ENCODE data around the gene GPX8.

The GPX8 gene, protein sequence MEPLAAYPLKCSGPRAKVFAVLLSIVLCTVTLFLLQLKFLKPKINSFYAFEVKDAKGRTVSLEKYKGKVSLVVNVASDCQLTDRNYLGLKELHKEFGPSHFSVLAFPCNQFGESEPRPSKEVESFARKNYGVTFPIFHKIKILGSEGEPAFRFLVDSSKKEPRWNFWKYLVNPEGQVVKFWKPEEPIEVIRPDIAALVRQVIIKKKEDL

DNA sequence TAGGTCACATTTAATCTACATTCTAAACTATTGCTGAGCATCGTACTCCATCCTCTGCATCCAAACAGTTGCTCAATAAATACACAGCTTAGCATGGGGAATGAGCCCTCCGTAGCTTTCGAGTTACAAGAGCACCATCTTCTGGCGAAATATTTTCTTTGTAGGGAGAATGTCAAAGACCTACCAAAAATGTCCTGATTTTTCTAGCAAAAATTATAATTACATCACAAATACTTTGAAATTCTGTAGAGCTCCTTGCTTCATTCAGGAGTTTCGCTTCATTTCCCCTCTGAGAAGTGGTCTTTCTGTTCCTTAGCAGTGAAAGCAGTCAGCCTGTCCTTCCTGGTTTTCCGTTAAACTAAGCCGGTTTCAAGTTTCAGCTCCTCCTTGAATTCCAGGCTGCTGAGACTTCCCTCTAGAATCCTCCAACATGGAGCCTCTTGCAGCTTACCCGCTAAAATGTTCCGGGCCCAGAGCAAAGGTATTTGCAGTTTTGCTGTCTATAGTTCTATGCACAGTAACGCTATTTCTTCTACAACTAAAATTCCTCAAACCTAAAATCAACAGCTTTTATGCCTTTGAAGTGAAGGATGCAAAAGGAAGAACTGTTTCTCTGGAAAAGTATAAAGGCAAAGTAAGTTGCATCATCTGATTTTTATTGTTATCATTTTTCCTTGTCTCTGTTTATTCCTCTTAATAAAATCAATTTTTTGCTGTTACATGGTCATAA, at the start of gene GPX8:
TSS of gene GPX8 (plus strand) at position 409 of the 730 bp plus-strand sequence. CDS start at position 431, 22 bp downstream.
- DNase-seq = no peak

DNA sequence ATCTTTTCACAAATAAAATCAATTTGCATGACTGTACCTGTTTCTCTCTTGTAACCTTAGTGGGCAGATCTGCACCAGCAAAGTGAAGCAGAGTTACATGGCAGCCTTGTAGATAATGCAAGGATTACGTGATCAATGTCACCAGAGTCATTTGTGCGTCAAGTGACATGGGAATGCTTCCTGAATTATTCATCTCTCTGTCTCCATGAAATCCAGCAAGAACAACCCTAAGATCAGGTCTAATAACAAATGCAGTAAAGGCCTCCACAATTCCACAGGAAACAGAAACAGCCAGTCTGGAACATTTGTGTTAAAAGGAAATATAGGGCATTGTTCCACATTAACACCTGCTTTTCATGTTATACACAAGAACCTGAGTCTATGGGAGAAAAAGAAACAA, 49.8 kb upstream of the GPX8 start:
- DNase-seq = no peak

DNA sequence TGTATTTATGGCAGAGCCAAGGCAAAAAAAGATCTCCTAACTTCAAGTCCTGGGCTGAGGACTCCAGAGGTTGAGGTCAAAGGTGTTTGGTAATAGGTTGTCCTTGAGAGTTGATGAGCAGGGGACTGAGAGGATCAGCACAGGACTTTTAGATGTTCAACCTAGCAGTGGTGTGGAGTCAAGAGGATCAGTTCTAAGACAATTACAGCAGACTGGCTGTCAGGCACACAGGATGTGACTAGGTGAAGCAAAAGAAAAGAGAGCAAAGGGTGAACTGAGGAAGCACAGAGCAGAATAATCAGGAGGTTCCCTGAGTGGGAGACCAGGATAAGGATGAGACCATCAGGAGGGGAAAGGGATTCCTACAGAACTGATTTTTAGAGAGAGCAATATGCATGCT, 46.6 kb upstream of the GPX8 start:
- no peak for DNase-seq

DNA sequence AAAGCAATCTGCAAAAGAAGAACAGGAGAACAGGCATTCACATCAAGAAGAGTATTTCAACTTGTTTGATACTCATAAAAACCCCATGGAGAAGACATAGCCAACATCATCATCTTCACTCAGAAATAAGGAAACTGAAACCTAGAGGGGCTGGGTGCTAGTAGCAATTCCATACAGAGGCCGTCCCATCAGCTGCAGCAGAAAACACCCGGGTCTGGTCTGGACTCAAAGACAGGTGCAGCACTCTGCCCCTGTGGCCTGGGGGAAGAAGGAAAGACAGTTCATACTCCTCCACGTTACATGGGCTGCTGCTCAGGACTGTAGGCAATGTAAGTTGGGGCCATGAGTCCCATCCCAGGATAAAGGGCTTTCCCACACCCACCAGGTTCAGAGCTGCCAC, 45.9 kb upstream of the GPX8 start:
- no peak for DNase-seq

- DNase-seq = no peak
These were observed 36.6 kb upstream of the GPX8 start for GRCh38 chr5:55123365-55123764.

- DNase-seq = no peak
These were observed 25.8 kb upstream of the GPX8 start for GRCh38 chr5:55134053-55134722.

- no peak for DNase-seq
These were observed 23.4 kb upstream of the GPX8 start for GRCh38 chr5:55136521-55136920.

DNA sequence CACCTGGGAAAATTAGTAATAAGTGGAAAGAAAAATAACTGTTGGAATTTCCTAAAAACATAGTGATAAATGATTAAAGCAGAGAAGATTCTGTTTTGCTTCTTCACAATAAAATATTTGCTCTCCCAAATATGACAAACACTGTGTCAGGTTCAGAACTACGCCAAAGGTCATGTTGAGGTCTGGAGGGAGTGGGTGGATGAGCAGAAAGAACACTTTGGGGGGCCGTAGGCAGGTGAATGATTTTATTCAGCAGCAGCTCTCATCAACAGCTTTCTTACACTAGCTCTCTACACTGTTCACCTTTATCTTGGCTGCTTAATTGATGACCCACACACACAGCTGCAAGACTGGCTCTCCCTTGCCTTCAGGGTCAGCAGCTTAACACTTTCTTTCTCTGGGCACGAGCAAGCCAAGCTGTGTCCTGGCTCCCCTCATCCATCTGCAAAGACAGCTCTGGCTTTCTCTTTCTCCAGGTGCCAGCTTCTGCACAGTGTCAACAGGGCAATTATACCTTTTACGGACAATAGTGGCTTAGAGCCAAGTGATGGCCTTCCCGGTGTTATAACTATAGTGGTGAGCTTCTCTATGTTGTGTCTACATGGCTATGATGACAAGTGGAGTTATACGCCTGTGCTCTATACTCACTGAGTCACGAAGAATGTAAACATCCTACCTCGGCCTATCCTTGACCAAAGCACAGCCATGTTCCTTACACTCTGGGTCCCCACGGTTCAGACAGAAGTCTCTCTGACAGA, 18.9 kb upstream of the GPX8 start:
- DNase-seq = no peak

- no peak for DNase-seq
These were observed 17.9 kb upstream of the GPX8 start for GRCh38 chr5:55141945-55142690.

GRCh38 chr5:55143624-55144023, 16.3 kb upstream of the GPX8 start:
- DNase-seq = no peak

- no peak for DNase-seq
These were observed 13.9 kb upstream of the GPX8 start for GRCh38 chr5:55146080-55146479.

DNA sequence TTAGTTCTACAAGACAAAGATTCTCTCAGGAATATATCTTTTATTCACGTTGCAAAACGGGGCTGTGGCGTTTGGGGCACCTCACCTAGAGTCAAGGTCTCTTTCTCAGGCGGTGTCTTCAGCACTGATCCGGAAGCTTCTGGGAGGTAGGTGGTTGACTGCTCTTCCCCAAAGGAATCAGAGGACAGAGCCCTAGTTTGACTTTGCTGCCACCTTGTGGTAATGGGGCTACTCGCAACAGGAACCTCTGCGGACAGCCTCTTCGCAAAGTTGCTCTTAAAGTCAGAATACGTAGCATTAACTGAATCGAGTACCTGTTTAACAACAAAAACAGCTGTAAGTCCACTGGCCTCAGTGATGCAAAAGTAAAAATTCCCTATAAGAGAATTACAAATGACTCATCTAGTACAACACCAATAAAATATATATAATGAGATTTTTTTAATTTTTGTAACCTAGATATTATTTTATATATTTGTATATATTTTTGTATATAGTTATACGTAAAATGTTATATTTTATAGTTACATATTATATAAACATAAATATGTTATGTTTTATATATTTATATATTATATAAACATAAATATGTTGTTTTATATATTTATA, 13.3 kb upstream of the GPX8 start:
- peak; percentile 67 for DNase-seq

GRCh38 chr5:55149308-55149795, 10.6 kb upstream of the GPX8 start:
- no peak for DNase-seq

- DNase-seq = no peak
These were observed 7.8 kb upstream of the GPX8 start for GRCh38 chr5:55151923-55152842.

DNA sequence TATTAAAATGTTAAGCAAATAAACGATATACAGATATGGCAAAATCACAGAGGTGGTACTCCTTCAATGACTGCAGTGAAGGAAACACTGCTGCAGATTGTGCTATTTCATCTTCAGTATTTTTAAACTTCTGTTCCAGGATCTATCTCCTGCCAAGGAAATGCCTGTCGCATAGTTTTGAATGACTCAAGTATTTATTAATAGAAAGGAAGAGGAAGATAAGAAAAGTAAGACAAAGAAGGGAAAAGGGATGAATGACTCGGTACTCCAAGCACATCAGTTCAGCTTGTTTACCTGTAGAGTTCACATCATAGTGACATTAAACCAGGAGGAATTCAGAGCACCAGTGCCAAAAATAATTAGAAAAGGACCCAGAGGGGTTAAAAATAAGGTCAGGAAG, 5.1 kb upstream of the GPX8 start:
- no peak for DNase-seq

GRCh38 chr5:55160493-55161209, 680 bp downstream of the GPX8 start:
- DNase-seq = no peak

DNA sequence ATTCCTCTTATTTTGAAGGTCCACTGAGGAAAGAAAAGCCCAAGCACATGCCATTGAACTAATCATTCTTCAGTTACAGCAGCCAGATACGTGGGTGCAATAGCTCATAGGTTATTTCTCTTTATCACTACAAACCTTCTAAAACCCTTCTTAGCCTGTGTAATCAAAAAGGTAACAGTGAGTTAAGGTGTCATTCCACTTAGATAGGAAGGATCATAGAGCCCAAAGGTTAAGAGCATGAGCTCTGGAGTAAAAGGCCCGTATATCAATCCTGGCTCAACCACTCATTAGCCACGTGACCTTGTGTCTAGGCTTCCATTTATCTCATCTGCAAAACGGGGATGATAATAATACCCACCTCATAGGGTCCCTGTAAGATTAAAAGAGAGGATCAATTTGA, 2.7 kb downstream of the GPX8 start:
- DNase-seq = no peak

GRCh38 chr5:55171471-55171870, 11.5 kb downstream of the GPX8 start:
- DNase-seq = no peak

DNA sequence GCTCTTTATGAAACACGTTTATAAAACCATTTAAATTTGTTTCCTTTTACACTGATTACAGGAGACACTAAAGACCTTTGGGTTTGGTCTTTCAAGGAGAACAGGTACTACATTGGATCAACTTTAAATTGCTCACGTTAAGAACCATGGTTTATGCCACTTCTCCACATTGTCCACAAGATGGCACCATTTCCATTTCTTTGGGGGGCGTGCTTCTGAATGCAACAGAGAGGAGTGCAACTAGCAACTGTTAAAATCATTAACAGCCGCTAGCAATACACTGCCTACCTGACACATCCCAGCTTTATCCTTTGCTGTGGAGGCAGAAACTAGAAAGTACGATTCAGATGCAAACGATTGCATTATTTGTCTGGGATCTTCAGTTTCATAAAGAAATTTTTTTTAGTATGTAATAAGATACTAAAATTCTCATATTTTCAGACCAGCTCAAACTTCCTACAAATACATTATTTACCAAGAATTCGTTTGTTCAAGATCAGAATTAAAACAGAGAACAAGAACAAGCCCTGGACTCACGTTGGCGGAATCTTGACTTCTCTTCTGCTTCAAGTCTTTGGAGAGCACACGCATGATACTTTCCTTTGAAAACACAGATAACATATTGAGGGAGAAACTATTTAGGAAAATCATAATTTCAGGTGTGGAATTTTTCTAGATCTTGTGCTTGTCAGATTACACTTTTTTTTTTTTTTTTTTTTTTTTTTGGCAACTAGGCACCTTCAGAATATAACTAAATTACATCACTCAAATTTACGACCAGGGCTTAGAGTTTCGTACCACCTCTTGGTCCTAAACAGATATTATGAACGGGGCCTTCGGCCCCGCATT, 12.3 kb downstream of the GPX8 start:
- peak; percentile 59 for DNase-seq

Measured in NCI-H1092 (cell line).